Measurements from ENCODE around the gene RBMS1.

Gene RBMS1

GRCh38 chr2:160506371-160507045, 12.9 kb upstream of the RBMS1 start:
- no peak for DNase-seq
- no peaks in the 10 kb centered on the region for H4K20me1 ChIP-seq (ENCODE audit: insufficient read depth, low read length)
- no peak overlapping the region for H3K4me3 ChIP-seq (ENCODE audit: low read length)
- no peaks in the 10 kb centered on the region for H3K9me2 ChIP-seq (replicated peaks; ENCODE audit: insufficient read depth, low read length)
- H3K9ac ChIP-seq (ENCODE audit: low read length), result no peak overlapping the region
- H3K79me2 ChIP-seq (ENCODE audit: low read length), result no peaks in the 10 kb centered on the region
- H2AFZ ChIP-seq (ENCODE audit: low read length), result no peak overlapping the region
- no peak for TF ChIP-seq EZH2phosphoT487 (IDR thresholded peaks at IDR 0.05; ENCODE audit: low read length)
- no peak for TF ChIP-seq CTCF (IDR thresholded peaks at IDR 0.05; ENCODE audit: low read length)
- no peak for TF ChIP-seq EZH2 (optimal IDR thresholded peaks at IDR 0.05; ENCODE audit: low read depth, low read length)
- no peaks in the 10 kb centered on the region for H3F3A ChIP-seq (ENCODE audit: insufficient read depth, low read length)
- no peaks in the 10 kb centered on the region for H3K27me3 ChIP-seq (replicated peaks; ENCODE audit: insufficient read depth, low read length)
- H3K4me2 ChIP-seq (ENCODE audit: low read depth, low read length), result no peak overlapping the region
- no peaks in the 10 kb centered on the region for H3K9me3 ChIP-seq (replicated peaks; ENCODE audit: insufficient read depth, low read length)
- H3K36me3 ChIP-seq (replicated peaks; ENCODE audit: insufficient read depth, low read length), result no peaks in the 10 kb centered on the region
- no peaks in the 10 kb centered on the region for H3K4me1 ChIP-seq (ENCODE audit: low read length)
- H3K27ac ChIP-seq (ENCODE audit: low read length), result no peak overlapping the region

- H3K4me3 ChIP-seq (ENCODE audit: low read length), result no peak overlapping the region
- H4K20me1 ChIP-seq (ENCODE audit: insufficient read depth, low read length), result no peaks in the 10 kb centered on the region
- no peaks in the 10 kb centered on the region for H3K9me3 ChIP-seq (replicated peaks; ENCODE audit: insufficient read depth, low read length)
- no peaks in the 10 kb centered on the region for H3K4me1 ChIP-seq (ENCODE audit: low read length)
- no peaks in the 10 kb centered on the region for H3K79me2 ChIP-seq (ENCODE audit: low read length)
- H3K27ac ChIP-seq (ENCODE audit: low read length), result no peak overlapping the region
- no peak overlapping the region; the same call in 1 of the 2 replicates for H2AFZ ChIP-seq (ENCODE audit: low read length)
- no peaks in the 10 kb centered on the region for H3K27me3 ChIP-seq (replicated peaks; ENCODE audit: insufficient read depth, low read length)
- H3F3A ChIP-seq (ENCODE audit: insufficient read depth, low read length), result no peaks in the 10 kb centered on the region
- H3K4me2 ChIP-seq (ENCODE audit: low read depth, low read length), result no peak overlapping the region
- no peaks in the 10 kb centered on the region for H3K36me3 ChIP-seq (replicated peaks; ENCODE audit: insufficient read depth, low read length)
- H3K9ac ChIP-seq (ENCODE audit: low read length), result no peak overlapping the region
- TF ChIP-seq EZH2 (optimal IDR thresholded peaks at IDR 0.05; ENCODE audit: low read depth, low read length) (no peak), CTCF (IDR thresholded peaks at IDR 0.05; ENCODE audit: low read length) (no peak), EZH2phosphoT487 (IDR thresholded peaks at IDR 0.05; ENCODE audit: low read length) (no peak)
- no peaks in the 10 kb centered on the region for H3K9me2 ChIP-seq (replicated peaks; ENCODE audit: insufficient read depth, low read length)
- no peak for DNase-seq
Measured at GRCh38 chr2:160505256-160505655, 11.6 kb upstream of the RBMS1 start.

- Histone ChIP-seq H2AFZ (ENCODE audit: low read length) (no peak overlapping the region), H3K4me3 (ENCODE audit: low read length) (no peak overlapping the region), H3K27me3 (replicated peaks; ENCODE audit: insufficient read depth, low read length) (no peaks in the 10 kb centered on the region), H3K27ac (ENCODE audit: low read length) (no peak overlapping the region), H3K36me3 (replicated peaks; ENCODE audit: insufficient read depth, low read length) (no peaks in the 10 kb centered on the region), H3F3A (ENCODE audit: insufficient read depth, low read length) (no peaks in the 10 kb centered on the region), H3K79me2 (ENCODE audit: low read length) (no peaks in the 10 kb centered on the region), H3K4me2 (ENCODE audit: low read depth, low read length) (no peak overlapping the region), H3K9ac (ENCODE audit: low read length) (no peak overlapping the region), H3K4me1 (ENCODE audit: low read length) (no peaks in the 10 kb centered on the region), H3K9me3 (replicated peaks; ENCODE audit: insufficient read depth, low read length) (no peaks in the 10 kb centered on the region), H3K9me2 (replicated peaks; ENCODE audit: insufficient read depth, low read length) (no peaks in the 10 kb centered on the region), H4K20me1 (ENCODE audit: insufficient read depth, low read length) (no peaks in the 10 kb centered on the region)
- DNase-seq, result no peak
- TF ChIP-seq CTCF (IDR thresholded peaks at IDR 0.05; ENCODE audit: low read length) (no peak), EZH2phosphoT487 (IDR thresholded peaks at IDR 0.05; ENCODE audit: low read length) (no peak)
Measured at GRCh38 chr2:160502478-160502877, 8.9 kb upstream of the RBMS1 start.

All from MM.1S (cell line).